Measurements from ENCODE around the gene IL21R.

IL21R gene

GRCh38 chr16:27436921-27437650 lies 35.1 kb downstream of the IL21R start:
- Histone ChIP-seq H3K27ac (ENCODE audit: low read depth, low read length) (no peak overlapping the region), H3K4me3 (ENCODE audit: low read length) (no peak overlapping the region), H3K4me1 (ENCODE audit: control insufficient read depth, insufficient read depth, low read length) (no peaks in the 10 kb centered on the region), H3K36me3 (ENCODE audit: control insufficient read depth, insufficient read depth, low read length) (no peaks in the 10 kb centered on the region), H3K9ac (ENCODE audit: low read length) (no peak overlapping the region), H3K27me3 (ENCODE audit: control insufficient read depth, insufficient read depth, low read length) (no peaks in the 10 kb centered on the region)

GRCh38 chr16:27437946-27438345 lies 36.0 kb downstream of the IL21R start:
- Histone ChIP-seq H3K4me3 (ENCODE audit: low read length) (no peak overlapping the region), H3K36me3 (ENCODE audit: control insufficient read depth, insufficient read depth, low read length) (no peaks in the 10 kb centered on the region), H3K4me1 (ENCODE audit: control insufficient read depth, insufficient read depth, low read length) (no peaks in the 10 kb centered on the region), H3K27me3 (ENCODE audit: control insufficient read depth, insufficient read depth, low read length) (no peaks in the 10 kb centered on the region), H3K27ac (ENCODE audit: low read depth, low read length) (no peak overlapping the region), H3K9ac (ENCODE audit: low read length) (no peak overlapping the region)

GRCh38 chr16:27439271-27440018 lies 37.5 kb downstream of the IL21R start:
- H3K27ac ChIP-seq (ENCODE audit: low read depth, low read length), result no peak overlapping the region
- H3K9ac ChIP-seq (ENCODE audit: low read length), result no peak overlapping the region
- no peaks in the 10 kb centered on the region for H3K27me3 ChIP-seq (ENCODE audit: control insufficient read depth, insufficient read depth, low read length)

GRCh38 chr16:27441276-27441675 lies 39.3 kb downstream of the IL21R start:
- no peak overlapping the region for H3K9ac ChIP-seq (ENCODE audit: low read length)
- no peak overlapping the region for H3K4me3 ChIP-seq (ENCODE audit: low read length)
- no peaks in the 10 kb centered on the region for H3K4me1 ChIP-seq (ENCODE audit: control insufficient read depth, insufficient read depth, low read length)
- no peak overlapping the region for H3K27ac ChIP-seq (ENCODE audit: low read depth, low read length)
- H3K27me3 ChIP-seq (ENCODE audit: control insufficient read depth, insufficient read depth, low read length), result no peaks in the 10 kb centered on the region
- H3K36me3 ChIP-seq (ENCODE audit: control insufficient read depth, insufficient read depth, low read length), result no peaks in the 10 kb centered on the region

More at GRCh38 chr16:27439271-27440018, 37.5 kb downstream of the IL21R start:
- H3K4me1 ChIP-seq (ENCODE audit: control insufficient read depth, insufficient read depth, low read length), result no peaks in the 10 kb centered on the region
- H3K4me3 ChIP-seq (ENCODE audit: low read length), result no peak overlapping the region
- H3K36me3 ChIP-seq (ENCODE audit: control insufficient read depth, insufficient read depth, low read length), result no peaks in the 10 kb centered on the region

- Histone ChIP-seq H3K4me1 (ENCODE audit: control insufficient read depth, insufficient read depth, low read length) (no peaks in the 10 kb centered on the region), H3K9ac (ENCODE audit: low read length) (no peak overlapping the region), H3K27me3 (ENCODE audit: control insufficient read depth, insufficient read depth, low read length) (no peaks in the 10 kb centered on the region), H3K27ac (ENCODE audit: low read depth, low read length) (no peak overlapping the region), H3K36me3 (ENCODE audit: control insufficient read depth, insufficient read depth, low read length) (no peaks in the 10 kb centered on the region), H3K4me3 (ENCODE audit: low read length) (no peak overlapping the region)
Observed at GRCh38 chr16:27441998-27442397, 40.0 kb downstream of the IL21R start.

GRCh38 chr16:27444015-27444414 lies 42.0 kb downstream of the IL21R start:
- no peaks in the 10 kb centered on the region for H3K4me1 ChIP-seq (ENCODE audit: control insufficient read depth, insufficient read depth, low read length)
- no peak overlapping the region for H3K4me3 ChIP-seq (ENCODE audit: low read length)
- peaks cover 2% of the 10 kb centered on the region for H3K27me3 ChIP-seq (ENCODE audit: control insufficient read depth, insufficient read depth, low read length)
- no peaks in the 10 kb centered on the region for H3K36me3 ChIP-seq (ENCODE audit: control insufficient read depth, insufficient read depth, low read length)
- no peak overlapping the region for H3K27ac ChIP-seq (ENCODE audit: low read depth, low read length)
- H3K9ac ChIP-seq (ENCODE audit: low read length), result no peak overlapping the region

- Histone ChIP-seq H3K27ac (ENCODE audit: low read depth, low read length) (no peak overlapping the region), H3K4me3 (ENCODE audit: low read length) (no peak overlapping the region), H3K36me3 (ENCODE audit: control insufficient read depth, insufficient read depth, low read length) (no peaks in the 10 kb centered on the region), H3K4me1 (ENCODE audit: control insufficient read depth, insufficient read depth, low read length) (no peaks in the 10 kb centered on the region), H3K9ac (ENCODE audit: low read length) (no peak overlapping the region), H3K27me3 (ENCODE audit: control insufficient read depth, insufficient read depth, low read length) (peaks cover 7% of the 10 kb centered on the region)
Observed at GRCh38 chr16:27444470-27444869, 42.5 kb downstream of the IL21R start.

- no peaks in the 10 kb centered on the region for H3K36me3 ChIP-seq (ENCODE audit: control insufficient read depth, insufficient read depth, low read length)
- no peaks in the 10 kb centered on the region for H3K4me1 ChIP-seq (ENCODE audit: control insufficient read depth, insufficient read depth, low read length)
- peaks cover 7% of the 10 kb centered on the region for H3K27me3 ChIP-seq (ENCODE audit: control insufficient read depth, insufficient read depth, low read length)
- H3K4me3 ChIP-seq (ENCODE audit: low read length), result no peak overlapping the region
- no peak overlapping the region for H3K27ac ChIP-seq (ENCODE audit: low read depth, low read length)
- H3K9ac ChIP-seq (ENCODE audit: low read length), result no peak overlapping the region
Observed at GRCh38 chr16:27445502-27446175, 43.7 kb downstream of the IL21R start.

GRCh38 chr16:27446721-27447120 lies 44.7 kb downstream of the IL21R start:
- Histone ChIP-seq H3K4me3 (ENCODE audit: low read length) (no peak overlapping the region), H3K27ac (ENCODE audit: low read depth, low read length) (no peak overlapping the region)

GRCh38 chr16:27447301-27447700 lies 45.3 kb downstream of the IL21R start:
- H3K27me3 ChIP-seq (ENCODE audit: control insufficient read depth, insufficient read depth, low read length), result peaks cover 7% of the 10 kb centered on the region
- no peaks in the 10 kb centered on the region for H3K4me1 ChIP-seq (ENCODE audit: control insufficient read depth, insufficient read depth, low read length)
- H3K4me3 ChIP-seq (ENCODE audit: low read length), result no peak overlapping the region
- no peaks in the 10 kb centered on the region for H3K36me3 ChIP-seq (ENCODE audit: control insufficient read depth, insufficient read depth, low read length)
- no peak overlapping the region for H3K27ac ChIP-seq (ENCODE audit: low read depth, low read length)
- H3K9ac ChIP-seq (ENCODE audit: low read length), result no peak overlapping the region

More at GRCh38 chr16:27446721-27447120, 44.7 kb downstream of the IL21R start:
- Histone ChIP-seq H3K4me1 (ENCODE audit: control insufficient read depth, insufficient read depth, low read length) (no peaks in the 10 kb centered on the region), H3K27me3 (ENCODE audit: control insufficient read depth, insufficient read depth, low read length) (peaks cover 7% of the 10 kb centered on the region), H3K36me3 (ENCODE audit: control insufficient read depth, insufficient read depth, low read length) (no peaks in the 10 kb centered on the region), H3K9ac (ENCODE audit: low read length) (no peak overlapping the region)

GRCh38 chr16:27448532-27449433 lies 46.8 kb downstream of the IL21R start:
- no peak overlapping the region for H3K4me3 ChIP-seq (ENCODE audit: low read length)
- no peaks in the 10 kb centered on the region for H3K36me3 ChIP-seq (ENCODE audit: control insufficient read depth, insufficient read depth, low read length)
- peaks cover 7% of the 10 kb centered on the region for H3K27me3 ChIP-seq (ENCODE audit: control insufficient read depth, insufficient read depth, low read length)
- no peak overlapping the region for H3K27ac ChIP-seq (ENCODE audit: low read depth, low read length)
- no peaks in the 10 kb centered on the region for H3K4me1 ChIP-seq (ENCODE audit: control insufficient read depth, insufficient read depth, low read length)
- H3K9ac ChIP-seq (ENCODE audit: low read length), result no peak overlapping the region

All from rectal smooth muscle tissue (tissue), 1 donor.